Mesendoderm (in vitro differentiated cells): ENCODE data around the gene PHLDA2.

Experiments
- DNase-seq: peaks from one replicate; pipeline ENCODE4 v3.0.0; 2013
- H2AK5ac ChIP-seq: 2 replicates; pipeline ENCODE4 v1.6.1; 2013; ENCODE audit warnings: low read length, inconsistent platforms
- H2BK120ac ChIP-seq: 2 replicates; pipeline ENCODE4 v1.6.1; 2013; ENCODE audit warnings: low read depth, mild to moderate bottlenecking, low read length, moderate library complexity, mixed read lengths
- H2BK15ac ChIP-seq: replicated peaks from 2 replicates; pipeline ENCODE4 v1.6.1; 2013; ENCODE audit warnings: low read depth, mild to moderate bottlenecking, moderate library complexity
- H2BK5ac ChIP-seq: 2 replicates; pipeline ENCODE4 v1.6.1; 2013; ENCODE audit warnings: low read length, inconsistent platforms
- H3K18ac ChIP-seq: 2 replicates; pipeline ENCODE4 v1.6.1; 2013; ENCODE audit warnings: mild to moderate bottlenecking, low read length, mixed read lengths
- H3K23ac ChIP-seq: one replicate; pipeline ENCODE4 v1.6.1; 2013; ENCODE audit warnings: low read length
- H3K27ac ChIP-seq: 2 replicates; pipeline ENCODE4 v1.5.1; 2013; ENCODE audit warnings: low read depth, mild to moderate bottlenecking, inconsistent platforms, low read length, moderate library complexity
- H3K27me3 ChIP-seq: 2 replicates; pipeline ENCODE4 v1.6.1; 2013; ENCODE audit warnings: low read length, control low read depth, mild to moderate bottlenecking, inconsistent platforms; ENCODE audit not compliant: insufficient read depth, poor library complexity
- H3K36me3 ChIP-seq: 2 replicates; pipeline ENCODE4 v1.6.1; 2013; ENCODE audit warnings: low read length, inconsistent platforms; ENCODE audit not compliant: control insufficient read depth, insufficient read depth
- H3K4ac ChIP-seq: one replicate; pipeline ENCODE4 v1.6.1; 2013; ENCODE audit warnings: low read depth, mild to moderate bottlenecking, low read length, moderate library complexity
- H3K4me1 ChIP-seq: 2 replicates; pipeline ENCODE4 v1.6.1; 2013; ENCODE audit warnings: low read depth, low read length, inconsistent platforms; ENCODE audit not compliant: control insufficient read depth
- H3K4me2 ChIP-seq: 2 replicates; pipeline ENCODE4 v1.6.1; 2013; ENCODE audit warnings: low read length
- H3K4me3 ChIP-seq: 2 replicates; pipeline ENCODE4 v1.5.1; 2013; ENCODE audit warnings: mild to moderate bottlenecking, low read length
- H3K56ac ChIP-seq: one replicate; pipeline ENCODE4 v1.6.1; 2013; ENCODE audit warnings: low read length
- H3K79me1 ChIP-seq: 2 replicates; pipeline ENCODE4 v1.6.1; 2013; ENCODE audit warnings: low read length, inconsistent platforms
- H3K79me2 ChIP-seq: 2 replicates; pipeline ENCODE4 v1.6.1; 2013; ENCODE audit warnings: mild to moderate bottlenecking, low read length; ENCODE audit not compliant: control insufficient read depth, insufficient read depth
- H3K9ac ChIP-seq: 2 replicates; pipeline ENCODE4 v1.6.1; 2013; ENCODE audit warnings: low read length, inconsistent platforms
- H4K5ac ChIP-seq: one replicate; pipeline ENCODE4 v1.6.1; 2013; ENCODE audit warnings: low read length
- H4K8ac ChIP-seq: one replicate; pipeline ENCODE4 v1.6.1; 2013; ENCODE audit warnings: low read depth, mild to moderate bottlenecking, control low read depth, low read length, moderate library complexity
- WGBS: extraction: QIAGEN DNeasy Blood & Tissue Kit; methylation state at CpG from one replicate; pipeline ENCODE4 v1.1.7; 2013; ENCODE audit warnings: low lambda C conversion rate, missing lambda C conversion rate; ENCODE audit not compliant: insufficient coverage; ENCODE audit errors: extremely low coverage; 5-methylcytosine and 5-hydroxymethylcytosine counted together

Gene PHLDA2

GRCh38 chr11:2916114-2916891 is 12.9 kb downstream of the PHLDA2 start:
- Histone ChIP-seq H3K4me2 (no peak overlapping the region), H4K8ac (no peak overlapping the region), H3K36me3 (no peaks in the 10 kb centered on the region), H3K18ac (no peak overlapping the region), H2BK15ac (no peak overlapping the region), H2BK5ac (no peak overlapping the region), H3K4ac (no peak overlapping the region), H2BK120ac (no peak overlapping the region), H3K27ac (no peak overlapping the region), H3K4me1 (no peaks in the 10 kb centered on the region), H3K4me3 (no peak overlapping the region), H2AK5ac (no peak overlapping the region), H3K79me1 (no peaks in the 10 kb centered on the region), H4K5ac (no peak overlapping the region), H3K27me3 (no peaks in the 10 kb centered on the region), H3K79me2 (no peaks in the 10 kb centered on the region), H3K23ac (no peak overlapping the region), H3K56ac (no peak overlapping the region), H3K9ac (no peak overlapping the region)
- no CpG with 5 or more reads among the region's 20 CpGs for WGBS
- DNase-seq: no peak

GRCh38 chr11:2915473-2915872 is 13.7 kb downstream of the PHLDA2 start:
- H2BK5ac ChIP-seq: no peak overlapping the region
- H3K4ac ChIP-seq: no peak overlapping the region
- H3K18ac ChIP-seq: no peak overlapping the region
- no CpG with 5 or more reads among the region's 11 CpGs for WGBS
- no peaks in the 10 kb centered on the region for H3K36me3 ChIP-seq
- H3K79me2 ChIP-seq: no peaks in the 10 kb centered on the region
- H4K5ac ChIP-seq: no peak overlapping the region
- no peak overlapping the region for H3K4me3 ChIP-seq
- no peak overlapping the region for H2BK120ac ChIP-seq
- H3K79me1 ChIP-seq: no peaks in the 10 kb centered on the region
- H2BK15ac ChIP-seq: no peak overlapping the region
- H3K4me1 ChIP-seq: no peaks in the 10 kb centered on the region
- H3K9ac ChIP-seq: no peak overlapping the region
- H3K27me3 ChIP-seq: no peaks in the 10 kb centered on the region
- H3K27ac ChIP-seq: no peak overlapping the region
- no peak overlapping the region for H2AK5ac ChIP-seq
- no peak for DNase-seq
- no peak overlapping the region for H4K8ac ChIP-seq
- H3K23ac ChIP-seq: no peak overlapping the region
- H3K56ac ChIP-seq: no peak overlapping the region
- no peak overlapping the region for H3K4me2 ChIP-seq

- H3K36me3 ChIP-seq: no peaks in the 10 kb centered on the region
- DNase-seq: no peak
- H3K79me2 ChIP-seq: no peaks in the 10 kb centered on the region
- H3K23ac ChIP-seq: no peak overlapping the region
- WGBS: no CpG with 5 or more reads among the region's 18 CpGs
- no peak overlapping the region for H2BK120ac ChIP-seq
- H3K4me3 ChIP-seq: no peak overlapping the region
- no peaks in the 10 kb centered on the region for H3K4me1 ChIP-seq
- no peak overlapping the region for H3K18ac ChIP-seq
- H2BK5ac ChIP-seq: no peak overlapping the region
- no peak overlapping the region for H4K5ac ChIP-seq
- no peak overlapping the region for H2BK15ac ChIP-seq
- no peaks in the 10 kb centered on the region for H3K79me1 ChIP-seq
- no peak overlapping the region for H3K4me2 ChIP-seq
- no peak overlapping the region for H3K9ac ChIP-seq
- H3K4ac ChIP-seq: no peak overlapping the region
- no peak overlapping the region for H3K56ac ChIP-seq
- no peak overlapping the region for H3K27ac ChIP-seq
- no peak overlapping the region for H4K8ac ChIP-seq
- H3K27me3 ChIP-seq: no peaks in the 10 kb centered on the region
- H2AK5ac ChIP-seq: no peak overlapping the region
Observed at GRCh38 chr11:2914455-2915195, 14.6 kb downstream of the PHLDA2 start.

- Histone ChIP-seq H3K79me1 (no peaks in the 10 kb centered on the region), H3K18ac (no peak overlapping the region), H2AK5ac (no peak overlapping the region), H4K8ac (no peak overlapping the region), H3K27ac (no peak overlapping the region), H3K4me1 (no peaks in the 10 kb centered on the region), H3K4me3 (no peak overlapping the region), H2BK5ac (no peak overlapping the region), H3K36me3 (no peaks in the 10 kb centered on the region), H3K9ac (no peak overlapping the region), H2BK15ac (no peak overlapping the region), H3K4me2 (no peak overlapping the region), H2BK120ac (no peak overlapping the region), H3K27me3 (no peaks in the 10 kb centered on the region), H4K5ac (no peak overlapping the region), H3K56ac (no peak overlapping the region), H3K4ac (no peak overlapping the region), H3K23ac (no peak overlapping the region), H3K79me2 (no peaks in the 10 kb centered on the region)
- DNase-seq: no peak
- no CpG with 5 or more reads among the region's 9 CpGs for WGBS
Observed at GRCh38 chr11:2913776-2914175, 15.4 kb downstream of the PHLDA2 start.

GRCh38 chr11:2913019-2913431 is 16.2 kb downstream of the PHLDA2 start:
- no peaks in the 10 kb centered on the region for H3K79me1 ChIP-seq
- no peak overlapping the region for H3K27ac ChIP-seq
- H3K36me3 ChIP-seq: no peaks in the 10 kb centered on the region
- H2BK15ac ChIP-seq: no peak overlapping the region
- no peak overlapping the region for H4K8ac ChIP-seq
- H3K18ac ChIP-seq: no peak overlapping the region
- no peak overlapping the region for H3K23ac ChIP-seq
- H2BK5ac ChIP-seq: no peak overlapping the region
- H3K4me3 ChIP-seq: no peak overlapping the region
- H3K9ac ChIP-seq: no peak overlapping the region
- no peak overlapping the region for H2BK120ac ChIP-seq
- H3K4ac ChIP-seq: no peak overlapping the region
- H3K56ac ChIP-seq: peak overlapping the region; percentile 22
- no peaks in the 10 kb centered on the region for H3K27me3 ChIP-seq
- no peaks in the 10 kb centered on the region for H3K4me1 ChIP-seq
- H3K79me2 ChIP-seq: no peaks in the 10 kb centered on the region
- DNase-seq: peak; percentile 53
- H3K4me2 ChIP-seq: no peak overlapping the region
- no CpG with 5 or more reads among the region's 13 CpGs for WGBS
- H4K5ac ChIP-seq: no peak overlapping the region
- H2AK5ac ChIP-seq: no peak overlapping the region
